Eye (tissue), 1 donor: ENCODE measurements around the gene PCGF6.
A peak's percentile ranks its signal among the peaks of the same experiment; 100 is the strongest.
"Not testable (repeated sequence)": the region's sequence is repeated elsewhere in the genome, so short reads cannot be mapped to it uniquely, and the experiment has no call there.

ENCODE experiments used
- DNase-seq: peaks from one replicate; pipeline ENCODE4 v3.0.0-alpha.2; 2015

Gene PCGF6

DNA sequence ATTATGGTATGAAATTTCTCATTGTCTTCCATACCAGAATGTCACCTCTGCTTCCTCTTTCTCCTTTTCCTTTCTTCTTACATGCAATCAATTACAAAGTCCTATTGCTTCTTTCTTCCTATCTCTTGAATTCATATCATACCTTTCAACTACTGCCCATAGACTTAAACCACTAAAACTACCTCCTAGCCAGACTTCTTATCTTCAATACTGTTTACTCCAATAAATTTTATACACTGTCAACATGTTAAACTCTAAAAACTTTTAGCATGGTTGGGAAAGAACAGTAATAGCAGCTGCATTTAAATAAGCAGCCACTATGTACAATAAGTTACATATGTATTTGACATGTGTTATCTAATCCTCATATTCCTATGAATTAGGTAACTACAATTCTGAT is 34.9 kb downstream of the PCGF6 start:
- no peak for DNase-seq

DNA sequence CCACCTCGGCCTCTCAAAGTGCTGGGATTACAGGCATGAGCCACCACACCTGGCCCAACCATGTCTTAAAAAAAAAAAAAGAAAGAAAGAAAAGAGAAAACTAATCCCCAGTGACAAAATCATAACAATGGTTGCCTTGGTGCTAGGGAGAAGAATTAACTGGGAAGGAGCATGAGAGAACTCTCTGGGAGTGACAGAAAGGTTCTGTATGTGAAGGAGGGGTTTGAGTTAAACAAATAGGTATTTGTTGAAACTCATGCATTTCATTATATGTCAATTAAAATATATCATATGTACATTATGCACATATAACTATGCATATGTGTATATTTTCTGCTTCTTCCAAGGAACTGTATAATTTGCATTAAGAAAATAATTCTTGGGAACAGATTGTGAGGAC is 40.7 kb downstream of the PCGF6 start:
- DNase-seq = no peak

DNA sequence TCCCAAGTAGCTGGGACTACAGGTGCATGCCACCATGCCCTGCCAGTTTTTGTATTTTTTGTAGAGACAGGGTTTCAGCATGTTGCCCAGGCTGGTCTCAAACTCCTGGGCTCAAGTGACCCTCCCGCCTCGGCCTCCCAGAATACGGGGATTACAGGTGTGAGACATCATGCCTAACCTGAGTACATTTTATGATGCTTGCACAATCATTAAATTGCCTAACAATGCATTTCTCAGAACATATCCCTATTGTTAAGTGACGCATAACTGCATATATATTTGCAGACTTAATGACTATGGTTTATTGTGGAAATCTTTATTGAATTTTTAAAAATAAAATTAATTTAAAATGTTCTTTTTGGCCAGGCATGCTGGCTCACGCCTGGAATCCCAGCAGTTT is 43.3 kb downstream of the PCGF6 start:
- no peak for DNase-seq

DNA sequence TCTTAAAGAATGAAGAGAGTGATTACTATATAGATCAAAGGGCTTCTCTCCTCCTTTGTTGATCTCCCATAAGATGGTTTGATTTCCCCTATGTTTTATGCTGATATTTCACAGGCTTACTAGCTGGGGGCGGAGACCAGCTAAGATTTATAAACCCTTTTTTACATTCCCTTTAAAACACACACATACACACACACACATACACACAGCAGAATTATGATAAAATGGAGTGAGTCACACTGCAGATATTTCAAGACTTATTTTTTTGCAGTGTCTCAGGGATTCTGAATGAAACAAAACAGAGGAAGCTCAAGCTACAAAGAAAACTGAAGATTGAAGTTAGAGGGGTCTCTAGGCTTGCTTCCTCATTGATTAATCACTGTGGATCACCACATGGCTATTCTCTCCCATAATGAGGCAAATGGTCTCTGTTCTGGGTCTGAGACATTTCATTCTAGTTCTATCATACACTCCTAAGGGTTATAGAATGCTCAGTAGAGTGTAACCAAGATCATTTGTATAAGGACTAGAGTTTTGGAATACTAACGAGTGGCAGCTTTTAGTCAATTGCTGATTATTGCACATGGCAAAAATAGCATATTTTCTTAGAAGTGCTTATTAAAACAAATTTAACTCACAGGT is 55.4 kb downstream of the PCGF6 start:
- DNase-seq = no peak

DNA sequence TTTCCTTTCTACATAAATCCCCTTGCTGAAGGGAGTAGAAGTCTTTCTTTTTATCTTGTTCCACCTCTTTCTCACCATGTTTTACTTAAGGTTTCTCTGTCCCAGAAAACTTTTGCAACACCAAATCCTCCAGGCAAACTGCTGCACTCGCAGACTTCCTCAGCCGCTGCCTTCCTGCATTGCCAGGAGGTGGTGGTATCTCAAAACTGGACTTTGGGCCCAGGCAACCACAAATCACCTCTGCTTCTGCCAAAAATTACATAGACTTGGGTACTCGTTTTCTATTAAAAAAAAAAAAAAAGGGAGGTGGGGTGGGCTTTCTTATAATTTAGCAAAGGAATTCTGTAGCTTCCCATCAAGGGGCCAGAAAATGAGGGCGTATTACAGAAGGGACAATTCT is 59.4 kb downstream of the PCGF6 start:
- no peak for DNase-seq

DNA sequence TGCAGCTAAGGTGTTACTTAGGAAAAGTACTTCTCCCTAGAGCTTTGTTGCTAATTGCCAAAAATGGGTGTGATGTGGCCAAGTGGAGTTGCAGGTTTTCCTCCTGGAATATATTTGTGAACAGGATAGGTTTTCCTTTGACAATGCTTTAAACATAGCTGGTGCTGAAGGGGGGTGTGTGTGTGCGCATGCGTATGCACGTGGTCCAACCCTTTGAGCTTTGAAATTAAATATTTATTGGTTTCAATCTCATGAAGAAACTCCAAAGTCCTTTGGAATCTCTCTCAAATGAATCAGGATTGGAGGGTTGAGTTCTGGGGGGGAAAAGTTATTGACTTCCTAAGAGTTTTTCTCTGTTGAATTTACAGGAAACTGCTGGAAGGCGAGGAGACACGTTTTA is 62.9 kb downstream of the PCGF6 start:
- DNase-seq = no peak

DNA sequence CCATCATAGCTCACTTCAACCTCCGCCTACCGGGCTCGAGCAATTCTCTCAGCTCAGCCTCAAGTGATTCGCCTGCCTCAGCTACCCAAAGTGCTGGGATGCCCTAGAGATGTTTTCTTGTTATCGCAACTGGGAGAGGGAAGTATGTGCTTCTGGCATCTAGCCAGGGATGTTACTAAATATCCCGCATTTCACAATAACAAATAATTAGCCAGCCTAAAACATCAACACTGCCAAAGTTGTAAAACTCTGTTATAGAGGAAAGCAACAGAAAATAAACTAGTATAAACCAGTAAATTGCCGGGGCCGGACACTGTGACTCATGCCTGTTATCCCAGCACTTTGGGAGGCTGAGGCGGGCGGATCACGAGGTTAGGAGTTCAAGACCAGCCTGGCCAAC is 66.8 kb downstream of the PCGF6 start:
- no peak for DNase-seq

DNA sequence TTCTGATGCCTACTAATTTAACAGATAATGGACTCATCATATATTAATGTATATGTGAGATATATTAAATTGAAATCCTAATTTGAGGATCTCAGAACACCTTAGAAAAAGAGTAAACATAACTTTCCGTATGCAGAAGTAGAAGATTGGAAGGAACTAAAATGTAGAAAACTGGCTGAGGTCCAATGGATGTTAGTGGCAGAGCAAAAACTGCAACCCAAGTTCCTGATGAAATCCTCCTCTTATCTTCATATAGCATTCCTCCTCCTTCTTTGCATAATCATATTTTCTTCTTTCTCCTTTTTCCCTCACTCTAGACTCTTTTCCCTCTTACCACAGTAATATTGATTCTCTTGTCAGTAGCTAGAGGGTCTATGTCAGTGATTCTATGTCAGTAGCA is 68.0 kb downstream of the PCGF6 start:
- no peak for DNase-seq

DNA sequence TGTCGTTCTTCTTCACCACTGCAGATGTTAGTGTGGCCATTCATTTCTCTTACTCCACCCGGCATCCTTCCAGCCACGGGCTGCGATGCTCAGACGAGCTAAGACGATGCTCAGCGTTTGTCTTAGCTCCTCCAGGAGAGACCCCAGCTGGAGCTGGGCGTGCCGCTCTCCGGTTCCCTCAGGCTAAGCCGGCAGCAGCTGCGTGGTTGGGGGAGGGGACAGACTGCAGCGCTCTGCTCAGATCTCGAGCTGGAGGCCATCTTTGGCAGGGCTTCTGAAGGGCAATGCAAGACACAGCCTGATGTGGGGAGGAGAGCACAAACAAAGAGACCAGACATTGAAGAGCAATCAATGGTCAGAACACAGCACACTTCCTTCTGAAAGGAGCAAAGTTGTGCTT is 69.2 kb downstream of the PCGF6 start:
- peak; percentile 91 for DNase-seq

DNA sequence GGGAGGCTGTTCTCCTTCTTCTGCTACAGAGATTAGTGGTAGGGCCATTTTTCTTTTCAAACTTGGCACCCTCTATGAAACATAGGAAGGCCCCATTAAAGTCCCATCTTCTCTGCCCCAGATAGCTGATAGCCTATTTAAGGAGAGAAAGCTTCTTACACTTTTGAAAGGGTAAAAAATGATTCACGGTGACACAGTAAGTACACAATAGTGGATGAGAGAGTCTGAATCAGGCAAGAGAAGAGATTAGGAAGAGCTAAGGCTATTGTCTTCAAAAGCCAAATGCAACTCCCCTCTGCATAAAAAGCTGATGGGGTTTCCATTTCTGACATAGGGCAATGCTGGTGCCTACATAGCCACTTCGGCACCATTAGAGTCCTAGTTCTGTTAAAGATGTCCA is 70.4 kb downstream of the PCGF6 start:
- DNase-seq = peak; percentile 14

DNA sequence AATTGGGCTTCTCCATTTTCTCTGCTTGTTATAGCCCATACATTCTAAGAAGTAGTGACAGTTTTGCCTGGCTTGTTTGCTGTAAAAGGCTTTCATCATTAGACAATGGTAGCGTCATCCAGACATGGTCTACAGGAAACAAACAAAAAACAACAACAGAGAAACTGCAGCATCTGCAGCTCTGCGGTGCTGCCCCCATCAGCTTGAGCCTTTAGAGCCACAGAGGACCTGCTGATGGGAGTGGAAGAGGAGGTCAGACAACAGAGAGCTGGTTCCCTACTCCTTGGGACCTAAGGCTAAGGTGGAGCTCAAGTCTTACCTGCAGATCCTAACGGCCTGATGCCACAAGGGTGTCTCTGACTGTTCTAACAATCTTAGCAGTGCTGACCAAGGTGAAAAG is 70.9 kb downstream of the PCGF6 start:
- peak; percentile 39 for DNase-seq

DNA sequence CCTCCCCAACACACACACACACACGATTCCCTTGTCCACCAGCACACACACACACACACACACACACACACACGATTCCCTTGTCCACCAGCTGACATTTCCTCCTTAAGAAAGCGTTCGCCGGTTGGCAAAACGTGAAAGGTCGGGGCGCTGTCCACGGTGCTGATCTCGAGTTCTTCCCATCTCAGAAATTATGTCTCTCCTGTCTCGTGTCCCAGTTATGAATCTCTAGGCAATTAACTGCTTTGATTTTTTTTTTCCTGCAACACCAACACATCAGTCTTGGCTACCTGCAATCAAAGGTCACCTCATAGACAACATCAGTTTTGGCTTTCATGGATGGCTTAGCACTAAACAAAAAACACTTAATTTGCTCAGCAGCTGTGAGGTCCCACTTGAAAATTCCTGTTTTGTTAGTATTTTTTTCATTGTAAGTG is 72.1 kb downstream of the PCGF6 start:
- peak; percentile 88 for DNase-seq

DNA sequence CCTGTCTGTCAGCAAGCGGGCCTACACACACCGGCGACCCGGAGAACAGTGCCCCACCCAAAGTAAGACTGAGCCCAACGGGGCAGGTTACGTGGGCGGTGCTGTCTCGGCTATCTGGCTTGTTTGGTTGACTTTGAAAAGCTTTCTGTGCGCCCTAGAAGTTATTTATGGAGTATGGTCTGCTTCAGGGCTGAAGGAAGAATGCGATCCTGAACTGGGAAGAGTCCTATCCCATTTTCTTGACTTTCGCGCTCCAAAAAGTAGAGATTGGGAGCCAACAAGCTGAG is 72.5 kb downstream of the PCGF6 start:
- no peak for DNase-seq

DNA sequence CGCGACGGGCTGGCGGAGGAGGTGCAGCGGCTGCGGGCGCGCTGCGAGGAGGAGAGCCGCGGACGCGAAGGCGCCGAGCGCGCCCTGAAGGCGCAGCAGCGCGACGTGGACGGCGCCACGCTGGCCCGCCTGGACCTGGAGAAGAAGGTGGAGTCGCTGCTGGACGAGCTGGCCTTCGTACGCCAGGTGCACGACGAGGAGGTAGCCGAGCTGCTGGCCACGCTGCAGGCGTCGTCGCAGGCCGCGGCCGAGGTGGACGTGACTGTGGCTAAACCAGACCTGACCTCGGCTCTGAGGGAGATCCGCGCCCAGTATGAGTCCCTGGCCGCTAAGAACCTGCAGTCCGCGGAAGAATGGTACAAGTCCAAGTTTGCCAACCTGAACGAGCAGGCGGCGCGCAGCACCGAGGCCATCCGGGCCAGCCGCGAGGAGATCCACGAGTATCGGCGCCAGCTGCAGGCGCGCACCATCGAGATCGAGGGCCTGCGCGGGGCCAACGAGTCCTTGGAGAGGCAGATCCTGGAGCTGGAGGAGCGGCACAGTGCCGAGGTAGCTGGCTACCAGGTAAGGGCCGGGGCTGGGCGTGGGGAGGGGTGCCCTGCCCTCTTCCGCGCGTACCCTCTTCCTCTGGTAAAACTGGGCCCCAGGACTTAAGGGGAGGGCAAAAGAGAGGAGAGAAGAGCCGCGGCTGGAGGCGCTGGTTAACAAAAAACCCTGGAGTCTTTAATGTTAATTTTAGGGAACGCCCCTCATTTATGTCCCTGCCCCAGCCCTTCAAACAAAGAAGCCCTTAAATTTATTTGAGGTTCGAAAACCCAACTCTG is 73.0 kb downstream of the PCGF6 start:
- DNase-seq = no peak

DNA sequence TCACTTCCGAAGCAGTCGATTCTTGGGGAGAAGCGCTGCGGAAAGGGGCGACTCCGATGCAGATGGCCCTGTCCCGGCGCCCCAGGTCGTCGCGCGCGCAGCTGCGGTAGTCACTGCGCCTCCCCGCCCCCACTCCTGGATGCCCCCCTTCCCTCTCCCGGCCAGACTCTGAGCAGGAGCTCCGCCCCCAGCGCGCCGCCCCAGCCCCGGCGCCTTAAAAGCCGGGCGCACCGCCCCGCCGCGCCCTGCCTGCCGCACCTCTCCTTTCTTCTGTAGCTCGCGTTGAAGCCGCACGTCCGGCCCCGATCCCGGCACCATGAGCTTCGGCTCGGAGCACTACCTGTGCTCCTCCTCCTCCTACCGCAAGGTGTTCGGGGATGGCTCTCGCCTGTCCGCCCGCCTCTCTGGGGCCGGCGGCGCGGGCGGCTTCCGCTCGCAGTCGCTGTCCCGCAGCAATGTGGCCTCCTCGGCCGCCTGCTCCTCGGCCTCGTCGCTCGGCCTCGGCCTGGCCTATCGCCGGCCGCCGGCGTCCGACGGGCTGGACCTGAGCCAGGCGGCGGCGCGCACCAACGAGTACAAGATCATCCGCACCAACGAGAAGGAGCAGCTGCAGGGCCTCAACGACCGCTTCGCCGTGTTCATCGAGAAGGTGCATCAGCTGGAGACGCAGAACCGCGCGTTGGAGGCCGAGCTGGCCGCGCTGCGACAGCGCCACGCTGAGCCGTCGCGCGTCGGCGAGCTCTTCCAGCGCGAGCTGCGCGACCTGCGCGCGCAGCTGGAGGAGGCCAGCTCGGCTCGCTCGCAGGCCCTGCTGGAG is 73.8 kb downstream of the PCGF6 start, which contains the start of gene INA:
INA (plus strand) TSS at position 243 of the 817 bp plus-strand sequence; CDS start at position 317, 74 bp downstream.
- peak; percentile 87 for DNase-seq

DNA sequence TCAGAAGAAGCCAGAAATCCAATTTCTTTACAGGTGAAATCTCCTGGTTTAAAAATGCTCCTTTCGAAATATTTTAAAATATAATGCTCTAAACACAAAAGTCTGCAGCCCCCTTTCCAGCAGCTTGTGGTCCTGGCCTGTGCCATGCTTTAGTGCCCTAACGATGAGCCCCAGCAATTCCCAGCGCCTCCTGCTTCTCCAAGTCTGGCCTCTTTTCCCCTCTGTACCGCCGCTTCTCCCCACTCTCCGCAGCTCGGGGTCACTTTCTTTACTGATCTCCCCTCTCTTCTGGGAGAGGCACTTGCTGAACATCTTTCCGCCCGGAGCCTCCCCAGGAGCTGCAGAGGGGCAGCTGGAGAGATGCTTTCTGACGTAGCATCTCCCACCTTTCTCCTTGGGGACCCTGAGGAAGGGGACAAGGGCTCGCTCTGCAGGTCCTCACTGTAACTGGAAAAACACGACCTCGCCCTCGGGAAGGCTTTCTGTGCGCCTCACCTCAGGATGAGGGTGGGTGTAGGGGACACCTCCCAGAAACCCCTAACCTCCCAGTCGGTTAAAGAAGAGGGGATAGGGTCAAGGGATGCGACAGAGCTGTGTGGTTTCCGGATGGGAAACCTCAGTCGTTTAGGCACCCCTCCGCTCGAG is 74.6 kb downstream of the PCGF6 start:
- DNase-seq = no peak

DNA sequence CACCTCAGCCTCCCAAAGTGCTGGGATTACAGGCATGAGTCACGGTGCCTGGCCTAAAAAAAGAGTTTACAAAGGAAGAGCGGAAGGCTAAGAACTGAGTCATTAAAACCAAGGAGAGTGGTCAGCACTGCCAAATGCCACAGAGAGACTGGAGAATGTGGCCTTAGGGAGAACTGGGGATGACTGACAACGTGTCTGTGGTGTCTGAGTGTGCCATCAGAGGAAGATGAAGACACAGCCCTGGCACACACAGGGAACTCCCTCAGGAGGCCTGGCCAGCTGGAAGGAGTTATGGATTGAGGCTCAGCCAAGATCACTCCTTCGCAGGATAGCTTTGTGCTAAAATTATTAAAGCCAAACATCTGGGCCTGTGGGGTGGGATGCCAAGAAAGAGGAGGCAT is 77.9 kb downstream of the PCGF6 start:
- peak; percentile 33 for DNase-seq

DNA sequence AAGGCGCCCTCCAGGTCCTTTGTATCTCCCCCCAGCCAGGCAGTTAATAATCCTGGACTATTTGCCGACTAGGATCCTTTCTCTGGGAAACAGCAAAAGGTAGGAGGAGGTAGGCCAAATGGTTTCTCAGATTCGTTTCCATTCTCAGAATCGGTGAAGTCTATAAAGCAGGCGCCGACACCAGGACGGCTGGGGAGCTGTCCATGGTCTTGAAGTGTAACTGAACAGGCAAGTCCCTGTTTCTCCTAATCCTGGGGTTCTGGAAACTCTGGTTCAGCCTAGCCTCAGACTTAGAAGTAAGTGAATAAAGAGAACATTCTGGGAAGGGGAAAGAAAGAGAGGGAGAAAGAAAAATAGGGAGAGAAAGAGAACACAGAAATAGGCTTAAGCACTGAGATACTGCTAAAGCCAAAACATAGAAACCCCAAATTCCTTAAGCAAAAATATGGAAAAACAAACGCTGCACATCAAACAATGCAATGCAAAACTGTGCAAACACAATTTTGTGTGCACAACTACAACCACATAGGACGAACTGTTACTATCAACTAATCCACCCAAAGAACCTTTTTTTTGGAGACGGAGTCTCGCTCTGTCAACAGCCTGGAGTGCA is 85.1 kb downstream of the PCGF6 start:
- DNase-seq = peak; percentile 88

DNA sequence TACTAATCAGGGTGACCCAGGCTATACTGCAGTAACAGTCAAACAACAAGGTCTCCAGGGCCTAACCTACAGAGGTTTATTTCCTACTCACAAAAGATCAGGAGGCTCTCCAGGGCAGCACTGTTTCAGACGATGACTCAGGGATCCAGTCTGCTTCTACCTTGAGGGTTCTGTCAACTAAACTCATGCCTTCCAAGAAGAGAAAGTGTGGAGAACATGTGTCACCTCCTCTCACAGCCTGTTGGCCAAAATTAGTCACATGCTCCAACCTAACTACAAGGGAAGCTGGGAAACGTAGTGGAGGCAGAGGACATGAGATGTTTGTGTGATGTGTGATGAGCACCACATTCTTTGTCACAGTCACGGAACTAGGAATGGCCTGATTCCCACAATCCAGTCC is 88.7 kb downstream of the PCGF6 start:
- no peak for DNase-seq

DNA sequence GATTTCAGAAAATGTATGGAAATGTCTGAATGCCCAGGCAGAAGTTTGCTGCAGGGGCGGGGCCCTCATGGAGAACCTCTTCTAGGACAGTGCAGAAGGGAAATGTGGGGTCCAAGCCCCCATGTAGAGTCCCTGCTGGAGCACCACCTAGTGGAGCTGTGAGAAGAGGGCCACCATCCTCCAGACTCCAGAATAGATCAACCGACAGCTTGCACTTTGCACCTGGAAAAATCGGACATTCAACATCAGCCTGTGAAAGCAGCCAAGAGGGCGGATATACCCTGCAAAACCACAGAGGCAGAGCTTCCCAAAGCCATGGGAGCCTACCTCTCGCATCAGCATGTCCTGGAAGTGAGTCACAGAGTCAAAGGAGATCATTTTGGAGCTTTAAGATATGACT is 91.0 kb downstream of the PCGF6 start:
- no peak for DNase-seq

DNA sequence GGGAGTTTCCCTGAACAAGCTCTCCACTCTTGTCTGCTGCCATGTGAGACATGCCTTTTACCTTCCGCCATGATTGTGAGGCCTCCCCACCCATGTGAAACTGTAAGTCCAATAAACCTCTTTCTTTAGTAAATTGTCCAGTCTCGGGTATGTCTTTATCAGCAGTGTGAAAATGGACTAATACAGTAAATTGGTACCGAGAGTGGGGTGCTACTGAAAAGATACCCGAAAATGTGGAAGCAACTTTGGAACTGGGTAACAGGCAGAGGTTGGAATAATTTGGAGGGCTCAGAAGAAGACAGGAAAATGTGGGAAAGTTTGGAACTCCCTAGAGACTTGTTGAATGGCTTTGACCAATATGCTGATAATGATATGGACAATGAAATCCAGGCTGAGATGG is 92.0 kb downstream of the PCGF6 start:
- not testable (repeated sequence) for DNase-seq

DNA sequence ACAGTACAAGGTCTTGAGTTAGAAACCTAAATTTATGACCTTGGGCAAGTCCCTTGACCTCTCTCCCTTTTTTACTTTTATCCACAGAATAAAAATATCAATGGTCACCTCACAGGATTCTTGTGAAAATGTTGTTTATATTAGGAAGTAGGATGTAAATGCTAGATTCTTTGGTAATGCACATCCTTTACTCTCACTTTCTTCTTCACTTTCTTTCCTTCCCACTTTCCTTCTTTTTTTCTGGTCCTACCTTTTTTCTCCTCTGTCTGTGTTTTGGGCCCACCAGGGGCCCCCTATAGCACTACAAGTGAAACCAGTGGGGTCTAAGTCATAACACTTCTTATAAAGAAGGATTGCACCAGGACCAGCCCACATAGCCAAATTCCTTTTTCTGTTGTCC is 93.1 kb downstream of the PCGF6 start:
- no peak for DNase-seq

DNA sequence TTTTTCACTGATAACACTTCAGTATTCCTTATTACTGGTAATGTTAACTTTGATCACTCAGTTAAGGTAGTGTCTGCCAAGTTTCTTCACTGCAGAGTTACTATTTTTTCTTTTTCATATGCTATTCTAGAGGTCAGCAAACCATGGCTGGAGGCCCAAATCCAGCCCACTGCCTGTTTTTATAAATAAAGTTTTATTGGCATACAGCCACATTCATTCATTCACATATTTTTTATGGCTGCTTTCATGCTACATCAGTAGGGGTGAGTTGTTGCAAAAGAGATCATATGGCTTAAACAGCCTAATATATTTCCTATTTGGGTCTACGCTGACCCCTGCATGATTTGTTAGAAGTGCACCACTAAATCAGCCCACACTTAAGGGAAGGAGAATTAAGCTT is 94.3 kb downstream of the PCGF6 start:
- DNase-seq = no peak
